ENCODE measurements around the gene ZNF644. TPM values are rescaled to one million over a fixed set of nuclear protein-coding genes. Genes with fewer than 3 reads are reported as not detected.

The ZNF644 gene
- total RNA-seq, result 33.5 and 66.2 TPM in 2 replicates

DNA sequence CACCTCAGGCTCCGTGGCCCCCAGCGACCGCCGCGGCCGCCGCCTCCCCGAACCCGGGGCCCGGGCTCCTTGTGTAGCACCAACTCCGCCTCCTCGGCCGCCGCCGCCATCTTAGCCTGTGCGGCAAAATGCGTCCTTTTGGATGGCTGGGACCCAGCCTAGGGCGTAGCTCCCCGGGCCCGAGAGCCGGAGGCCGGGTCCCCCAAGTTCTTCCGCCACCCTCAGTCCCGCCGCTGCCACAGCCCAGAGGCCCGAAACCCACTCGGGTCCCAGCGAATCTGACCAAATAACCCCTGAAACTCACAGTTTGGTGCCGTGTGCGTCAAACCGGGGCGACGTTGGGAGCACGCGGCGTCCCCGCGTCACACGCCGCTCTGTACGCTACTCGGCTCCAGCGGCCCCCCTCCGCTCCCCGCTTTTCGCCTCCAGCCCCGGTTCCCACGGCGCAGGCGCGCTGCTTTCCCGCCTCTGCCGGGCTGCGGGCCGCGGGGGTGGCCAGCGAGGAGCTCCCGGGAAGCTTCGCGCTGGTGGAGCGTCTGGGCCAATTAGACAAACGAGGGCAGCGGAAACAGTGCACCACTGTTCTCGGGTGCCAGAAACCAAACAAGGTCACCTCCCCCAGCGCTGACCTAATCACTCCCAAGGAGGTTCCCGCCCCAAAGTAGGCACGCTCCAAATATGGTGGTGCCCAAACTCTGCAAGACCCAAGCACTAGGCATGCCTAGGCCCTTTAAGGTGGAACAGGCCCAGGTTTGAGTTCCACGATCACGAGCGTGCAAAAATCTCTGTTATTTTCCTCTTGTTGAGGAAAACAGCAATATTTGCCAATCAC lies at the start of gene ZNF644:
Gene ZNF644 (minus strand): TSS at position 350 of the 832 bp plus-strand sequence. CDS start 39,682 bp downstream, outside the sequence.

